Body of pancreas (tissue), 4 donors: ENCODE measurements around the gene CCDC185. TPM values are rescaled to one million over a fixed set of nuclear protein-coding genes. Genes with fewer than 3 reads are reported as not detected.

ENCODE experiments used
- ATAC-seq: fragments of 150-250 bp; one replicate; pipeline ENCODE4 v1.9.1; 2016
- DNase-seq, 4 donors: peaks; one replicate each; pipeline ENCODE4 v3.0.0-alpha.2; 2019
- H3K27ac ChIP-seq, 4 donors: fragments of 200-600 bp; sonication (generic); 1 replicate in 3 of 4; 2 replicates in 1 of 4; pipeline versions ENCODE4 v1.5.1 to v1.6.1; 2016 to 2019; ENCODE audit warnings: mild to moderate bottlenecking in 1 of 4, mixed read lengths in 1 of 4, moderate library complexity in 1 of 4
- H3K27me3 ChIP-seq, 2 donors: fragments of 200-600 bp; sonication (generic); one replicate each; pipeline ENCODE4 v1.6.0; 2016; ENCODE audit warnings: mild to moderate bottlenecking in 1 of 2
- H3K36me3 ChIP-seq, 2 donors: fragments of 200-600 bp; sonication (generic); replicated peaks in 1 of 2; 2 replicates each; pipeline ENCODE4 v1.5.1; 2016; ENCODE audit warnings: low read depth in 2 of 2; ENCODE audit not compliant: insufficient read depth in 1 of 2
- H3K4me1 ChIP-seq: fragments of 200-600 bp; sonication (generic); one replicate; pipeline ENCODE4 v1.6.0; 2016
- H3K4me3 ChIP-seq, 2 donors: fragments of 200-600 bp; sonication (generic); 1 replicate in 1 of 2; 2 replicates in 1 of 2; pipeline ENCODE4 v1.5.1; 2016 to 2019
- H3K9me3 ChIP-seq, 3 donors: fragments of 200-600 bp; sonication (generic); 1 replicate in 2 of 3; 2 replicates in 1 of 3; pipeline ENCODE4 v1.5.1; 2016
- CTCF ChIP-seq, 7 experiments: fragments of 450-650 bp in 4 of 7; fragments of 200-600 bp in 3 of 7; sonication (generic) in 3 of 7; IDR thresholded peaks; one replicate each; pipeline ENCODE4 v1.5.1; 2016 to 2019; ENCODE audit warnings: antibody characterized with exemption in 7 of 7
- POLR2A ChIP-seq, 3 donors: fragments of 450-650 bp; IDR thresholded peaks; one replicate each; pipeline ENCODE4 v1.6.1; 2016; ENCODE audit warnings: antibody characterized with exemption in 3 of 3, mild to moderate bottlenecking in 2 of 3
- WGBS, 2 donors: methylation state at CpG; one replicate each; pipeline ENCODE4 v1.1.5; 2017; 5-methylcytosine and 5-hydroxymethylcytosine counted together
- intact Hi-C: fragments of 100-400 bp; cut with DNase I; formaldehyde crosslinking; loops from one replicate; pipeline ENCODE4 v1.15.1; 2023
- total RNA-seq, 2 donors: library from RNA; depleted of rRNA; stranded (reverse); fragments of >200 nt; gene quantifications; one replicate each; pipeline ENCODE4 v1.1.0, GENCODE V29; 2016

The CCDC185 gene
- total RNA-seq, 2 donors from 2014 or later, result not detected

GRCh38 chr1:223410036-223410435, 16.8 kb downstream of the CCDC185 start:
- Histone ChIP-seq H3K27ac (no peak overlapping the region), H3K36me3 (no peaks in the 10 kb centered on the region), H3K27me3 (no peaks in the 10 kb centered on the region), H3K4me3 (no peak overlapping the region), H3K4me1 (peaks cover 5% of the 10 kb centered on the region), H3K9me3 (no peaks in the 10 kb centered on the region)
- TF ChIP-seq POLR2A (IDR thresholded peaks at IDR 0.05) (no peak), CTCF (IDR thresholded peaks at IDR 0.05) (no peak)
- intact Hi-C loops, result no loop called here
- no peak for ATAC-seq
- no peak for DNase-seq

- no peak for DNase-seq
- no peak overlapping the region for H3K4me3 ChIP-seq
- H3K9me3 ChIP-seq, result no peaks in the 10 kb centered on the region
- no peaks in the 10 kb centered on the region for H3K36me3 ChIP-seq
- TF ChIP-seq CTCF (IDR thresholded peaks at IDR 0.05), result no peak
- TF ChIP-seq POLR2A (IDR thresholded peaks at IDR 0.05), result no peak
- intact Hi-C loops, result no loop called here
- H3K4me1 ChIP-seq, result peaks cover 5% of the 10 kb centered on the region
- no peak overlapping the region for H3K27ac ChIP-seq
- H3K27me3 ChIP-seq, result no peaks in the 10 kb centered on the region
- 76 to 92% methylated on average over 2 of the region's 2 CpGs for WGBS, 2 donors
- ATAC-seq, result no peak
Measured at GRCh38 chr1:223411309-223411708, 18.1 kb downstream of the CCDC185 start.

- H3K4me3 ChIP-seq, result no peak overlapping the region
- DNase-seq, result no peak
- H3K4me1 ChIP-seq, result peaks cover 5% of the 10 kb centered on the region
- H3K27me3 ChIP-seq, result no peaks in the 10 kb centered on the region
- no peaks in the 10 kb centered on the region for H3K36me3 ChIP-seq
- no peak overlapping the region for H3K27ac ChIP-seq
- no peak for ATAC-seq
- H3K9me3 ChIP-seq, result no peaks in the 10 kb centered on the region
- no peak for TF ChIP-seq POLR2A (IDR thresholded peaks at IDR 0.05)
- TF ChIP-seq CTCF (IDR thresholded peaks at IDR 0.05), result no peak
- intact Hi-C loops, result no loop called here
Measured at GRCh38 chr1:223411710-223412109, 18.5 kb downstream of the CCDC185 start.

GRCh38 chr1:223413216-223413615, 20.0 kb downstream of the CCDC185 start:
- H3K9me3 ChIP-seq, result no peaks in the 10 kb centered on the region
- no peaks in the 10 kb centered on the region for H3K36me3 ChIP-seq
- DNase-seq (no peak), ATAC-seq (no peak)
- no peak overlapping the region for H3K4me3 ChIP-seq
- WGBS, 2 donors, result 89 to 93% methylated on average over 2 of the region's 2 CpGs
- no peak overlapping the region for H3K27ac ChIP-seq
- TF ChIP-seq POLR2A (IDR thresholded peaks at IDR 0.05), result no peak
- TF ChIP-seq CTCF (IDR thresholded peaks at IDR 0.05), result no peak
- intact Hi-C loops, result no loop called here
- H3K4me1 ChIP-seq, result peaks cover 14% of the 10 kb centered on the region
- no peaks in the 10 kb centered on the region for H3K27me3 ChIP-seq

- H3K27ac ChIP-seq, result no peak overlapping the region
- no peaks in the 10 kb centered on the region for H3K27me3 ChIP-seq
- H3K4me1 ChIP-seq, result peaks cover 43% of the 10 kb centered on the region
- no peak for TF ChIP-seq CTCF (IDR thresholded peaks at IDR 0.05)
- no peak for TF ChIP-seq POLR2A (IDR thresholded peaks at IDR 0.05)
- H3K4me3 ChIP-seq, result no peak overlapping the region
- DNase-seq (no peak), ATAC-seq (no peak)
- H3K36me3 ChIP-seq, result no peaks in the 10 kb centered on the region
- WGBS, 2 donors, result 43 to 95% methylated on average over 1 to 2 of the region's 2 CpGs
- H3K9me3 ChIP-seq, result no peaks in the 10 kb centered on the region
- intact Hi-C loops, result no loop called here
Measured at GRCh38 chr1:223417444-223417843, 24.2 kb downstream of the CCDC185 start.
